Naive B cell (primary cell): ENCODE measurements around the gene LANCL2. TPM values are rescaled to one million over a fixed set of nuclear protein-coding genes. Genes with fewer than 3 reads are reported as not detected.

Experiments used
- ATAC-seq, 2 donors: fragments of 150-1000 bp; cut with Tn5 transposase; 2 replicates each; pipeline ENCODE4 v1.10.0; 2021; ENCODE audit warnings: low read depth in 2 of 2, mild to moderate bottlenecking in 2 of 2, moderate library complexity in 2 of 2
- DNase-seq: peaks from one replicate; pipeline ENCODE4 v3.0.0; 2022
- H3K27ac Mint-ChIP-seq, 6 donors: one replicate each; pipeline ENCODE4 v1.8.0; 2020 to 2022; ENCODE audit warnings: mild to moderate bottlenecking in 6 of 6, mixed read lengths in 6 of 6, moderate library complexity in 5 of 6, inconsistent platforms in 2 of 6
- H3K27me3 Mint-ChIP-seq, 3 donors: one replicate each; pipeline ENCODE4 v1.8.0; 2021 to 2022; ENCODE audit warnings: mixed read lengths in 3 of 3, mild to moderate bottlenecking in 1 of 3
- H3K36me3 Mint-ChIP-seq, 2 donors: one replicate each; pipeline ENCODE4 v1.8.0; 2020 to 2022; ENCODE audit warnings: mixed read lengths in 2 of 2, inconsistent platforms in 1 of 2, mild to moderate bottlenecking in 1 of 2
- H3K4me1 Mint-ChIP-seq, 3 donors: one replicate each; pipeline ENCODE4 v1.8.0; 2020 to 2022; ENCODE audit warnings: mixed read lengths in 3 of 3, inconsistent platforms in 1 of 3, mild to moderate bottlenecking in 1 of 3, moderate library complexity in 1 of 3
- H3K4me3 Mint-ChIP-seq, 8 donors: one replicate each; pipeline ENCODE4 v1.8.0; 2020 to 2022; ENCODE audit warnings: mild to moderate bottlenecking in 8 of 8, mixed read lengths in 8 of 8, moderate library complexity in 8 of 8, inconsistent platforms in 2 of 8
- H3K9me3 Mint-ChIP-seq, 7 donors: one replicate each; pipeline ENCODE4 v1.8.0; 2020 to 2022; ENCODE audit warnings: mixed read lengths in 7 of 7, mild to moderate bottlenecking in 5 of 7, inconsistent platforms in 2 of 7, moderate library complexity in 1 of 7
- polyA plus RNA-seq, 6 donors: library from polyadenylated mRNA; unstranded; fragments of 300-500 nt; fragmentation: Illumina TruSeq; gene quantifications; one replicate each; pipeline ENCODE4 v1.2.3, GENCODE V29; 2021; ENCODE audit warnings: low read depth in 6 of 6

The LANCL2 gene
- polyA plus RNA-seq, 6 donors from 2014 or later, result 6.5 to 8.8 (median 6.9) TPM

GRCh38 chr7:55474944-55475854, 110.1 kb downstream of the LANCL2 start:
- Mint-ChIP-seq H3K9me3 (no peaks in the 10 kb centered on the region), H3K36me3 (peaks cover 5 to 29% of the 10 kb centered on the region in 2 donors), H3K27ac (peak overlapping the region in 5 of 6 donors; percentile 59 to 84 (median 76)), H3K4me3 (peak overlapping the region in 1 of 8 donors; percentile 6), H3K27me3 (no peaks in the 10 kb centered on the region), H3K4me1 (peaks cover 13 to 31% (median 25%) of the 10 kb centered on the region in 3 donors)
- ATAC-seq (no peak), DNase-seq (no peak)

- H3K9me3 Mint-ChIP-seq, result no peaks in the 10 kb centered on the region
- peak overlapping the region in 4 of 6 donors; percentile 38 to 87 (median 44) for H3K27ac Mint-ChIP-seq
- H3K36me3 Mint-ChIP-seq, result peaks cover 0 to 29% of the 10 kb centered on the region in 2 donors
- H3K27me3 Mint-ChIP-seq, result no peaks in the 10 kb centered on the region
- H3K4me3 Mint-ChIP-seq, result peak overlapping the region in 1 of 8 donors; percentile 28
- ATAC-seq (no peak), DNase-seq (no peak)
- H3K4me1 Mint-ChIP-seq, result peaks cover 9 to 33% (median 24%) of the 10 kb centered on the region in 3 donors
These were observed 111.0 kb downstream of the LANCL2 start for GRCh38 chr7:55475855-55476803.

- Mint-ChIP-seq H3K9me3 (no peaks in the 10 kb centered on the region), H3K27ac (peak overlapping the region in 4 of 6 donors; percentile 32 to 87 (median 70)), H3K4me1 (peaks cover 9 to 33% (median 25%) of the 10 kb centered on the region in 3 donors), H3K27me3 (no peaks in the 10 kb centered on the region), H3K4me3 (no peak overlapping the region), H3K36me3 (peaks cover 0 to 29% of the 10 kb centered on the region in 2 donors)
- ATAC-seq (no peak), DNase-seq (no peak)
These were observed 112.0 kb downstream of the LANCL2 start for GRCh38 chr7:55476852-55477780.

- H3K4me3 Mint-ChIP-seq, result no peak overlapping the region
- peaks cover 9 to 33% (median 25%) of the 10 kb centered on the region in 3 donors for H3K4me1 Mint-ChIP-seq
- peak overlapping the region in 2 of 6 donors; percentile 11 to 78 for H3K27ac Mint-ChIP-seq
These were observed 112.7 kb downstream of the LANCL2 start for GRCh38 chr7:55477781-55478374.

GRCh38 chr7:55478700-55479099, 113.6 kb downstream of the LANCL2 start:
- peaks cover 0 to 35% of the 10 kb centered on the region in 2 donors for H3K36me3 Mint-ChIP-seq

More at GRCh38 chr7:55477781-55478374, 112.7 kb downstream of the LANCL2 start:
- ATAC-seq (no peak), DNase-seq (no peak)
- H3K9me3 Mint-ChIP-seq, result no peaks in the 10 kb centered on the region
- peaks cover 0 to 29% of the 10 kb centered on the region in 2 donors for H3K36me3 Mint-ChIP-seq
- no peaks in the 10 kb centered on the region for H3K27me3 Mint-ChIP-seq

GRCh38 chr7:55481155-55481554, 116.0 kb downstream of the LANCL2 start:
- DNase-seq (no peak), ATAC-seq (no peak)
- peaks cover 12 to 27% (median 25%) of the 10 kb centered on the region in 3 donors for H3K4me1 Mint-ChIP-seq
- no peak overlapping the region for H3K4me3 Mint-ChIP-seq
- peaks cover 7 to 34% of the 10 kb centered on the region in 2 donors for H3K36me3 Mint-ChIP-seq
- peak overlapping the region in 5 of 6 donors; percentile 1 to 83 (median 54) for H3K27ac Mint-ChIP-seq
- no peaks in the 10 kb centered on the region for H3K9me3 Mint-ChIP-seq
- no peaks in the 10 kb centered on the region for H3K27me3 Mint-ChIP-seq

More at GRCh38 chr7:55478700-55479099, 113.6 kb downstream of the LANCL2 start:
- H3K9me3 Mint-ChIP-seq, result no peaks in the 10 kb centered on the region
- no peak overlapping the region for H3K4me3 Mint-ChIP-seq
- no peak overlapping the region for H3K27ac Mint-ChIP-seq
- DNase-seq (no peak), ATAC-seq (no peak)
- peaks cover 12 to 37% (median 28%) of the 10 kb centered on the region in 3 donors for H3K4me1 Mint-ChIP-seq
- no peaks in the 10 kb centered on the region for H3K27me3 Mint-ChIP-seq

- Mint-ChIP-seq H3K4me1 (peaks cover 19 to 24% (median 20%) of the 10 kb centered on the region in 3 donors), H3K36me3 (peaks cover 12 to 31% of the 10 kb centered on the region in 2 donors), H3K27me3 (no peaks in the 10 kb centered on the region), H3K4me3 (no peak overlapping the region), H3K9me3 (no peaks in the 10 kb centered on the region), H3K27ac (peak overlapping the region in 2 of 6 donors; percentile 32 to 60)
- DNase-seq (no peak), ATAC-seq (no peak)
These were observed 117.9 kb downstream of the LANCL2 start for GRCh38 chr7:55483046-55483445.

Other genes starting within 250 kb of the LANCL2 start
- 10 to 100 TPM; 27.5 to 78.6 (median 34.2) TPM for gene VOPP1, start 207.2 kb downstream of the LANCL2 start, polyA plus RNA-seq